GM23338 (cell line): ENCODE data around the gene ALOX15B. TPM values are rescaled to one million over a fixed set of nuclear protein-coding genes. Genes with fewer than 3 reads are reported as not detected.
A peak's percentile ranks its signal among the peaks of the same experiment; 100 is the strongest.

Experiments
- ATAC-seq: fragments of 200-7000 bp; cut with Tn5 transposase; 3 replicates; pipeline ENCODE4 v1.9.1; 2020
- DNase-seq: peaks from one replicate; pipeline ENCODE4 v3.0.0-alpha.2; 2015; ENCODE audit warnings: low spot score
- H2AFZ ChIP-seq: fragments of 200-600 bp; sonication (generic); 2 replicates; pipeline ENCODE4 v1.8.0; 2016; ENCODE audit warnings: antibody characterized with exemption, mild to moderate bottlenecking, moderate library complexity
- H3F3A ChIP-seq: fragments of 200-600 bp; sonication (generic); replicated peaks from 2 replicates; pipeline ENCODE4 v1.8.0; 2017; ENCODE audit warnings: antibody characterized with exemption, mixed run types, low read depth
- H3K27ac ChIP-seq: fragments of 200-600 bp; sonication (generic); 2 replicates; pipeline ENCODE4 v1.6.1; 2016; ENCODE audit warnings: low read depth
- H3K27me3 ChIP-seq: fragments of 200-600 bp; sonication (generic); 2 replicates; pipeline ENCODE4 v1.8.0; 2016; ENCODE audit warnings: mild to moderate bottlenecking, mixed run types, moderate library complexity; ENCODE audit not compliant: insufficient read depth
- H3K36me3 ChIP-seq: fragments of 200-600 bp; sonication (generic); 2 replicates; pipeline ENCODE4 v1.8.0; 2016; ENCODE audit warnings: mild to moderate bottlenecking; ENCODE audit not compliant: insufficient read depth
- H3K4me1 ChIP-seq: fragments of 200-600 bp; sonication (generic); 2 replicates; pipeline ENCODE4 v1.8.0; 2016; ENCODE audit warnings: mild to moderate bottlenecking, moderate library complexity; ENCODE audit not compliant: insufficient read depth
- H3K4me2 ChIP-seq: fragments of 200-600 bp; sonication (generic); 2 replicates; pipeline ENCODE4 v1.7.1; 2017; ENCODE audit warnings: mixed run types
- H3K4me3 ChIP-seq: fragments of 200-600 bp; sonication (generic); 2 replicates; pipeline ENCODE4 v1.6.1; 2016; ENCODE audit warnings: mixed run types
- H3K79me2 ChIP-seq: fragments of 200-600 bp; sonication (generic); replicated peaks from 2 replicates; pipeline ENCODE4 v1.8.0; 2017; ENCODE audit warnings: mild to moderate bottlenecking; ENCODE audit not compliant: insufficient read depth
- H3K9me2 ChIP-seq: fragments of 200-600 bp; sonication (generic); 2 replicates; pipeline ENCODE4 v1.8.0; 2017; ENCODE audit not compliant: insufficient read depth
- H4K20me1 ChIP-seq: fragments of 200-600 bp; sonication (generic); replicated peaks from 2 replicates; pipeline ENCODE4 v1.8.0; 2017; ENCODE audit warnings: mild to moderate bottlenecking; ENCODE audit not compliant: insufficient read depth
- H3K27ac Mint-ChIP-seq: 2 replicates; pipeline ENCODE4 v1.8.0; 2020; ENCODE audit warnings: inconsistent platforms, mild to moderate bottlenecking, moderate library complexity, mixed read lengths
- H3K27me3 Mint-ChIP-seq: 3 replicates; pipeline ENCODE4 v1.8.0; 2022; ENCODE audit warnings: low read depth, mild to moderate bottlenecking, moderate library complexity, mixed read lengths, inconsistent platforms; ENCODE audit not compliant: insufficient read depth, poor library complexity
- H3K36me3 Mint-ChIP-seq: 3 replicates; pipeline ENCODE4 v1.8.0; 2021; ENCODE audit warnings: low read depth, mild to moderate bottlenecking, inconsistent platforms, moderate library complexity, mixed read lengths
- H3K4me1 Mint-ChIP-seq: 3 replicates; pipeline ENCODE4 v1.8.0; 2020; ENCODE audit warnings: mild to moderate bottlenecking, inconsistent platforms, mixed read lengths
- H3K4me3 Mint-ChIP-seq: 3 replicates; pipeline ENCODE4 v1.8.0; 2021; ENCODE audit warnings: moderate library complexity, mild to moderate bottlenecking, inconsistent platforms, mixed read lengths
- H3K9me3 Mint-ChIP-seq: 3 replicates; pipeline ENCODE4 v1.8.0; 2020; ENCODE audit warnings: moderate library complexity, mild to moderate bottlenecking, inconsistent platforms, mixed read lengths
- CREB1 ChIP-seq: fragments of 250-450 bp; sonication (Bioruptor Pico); IDR thresholded peaks from 2 replicates; pipeline ENCODE4 v1.5.0; 2020; ENCODE audit warnings: low read depth, mild to moderate bottlenecking, moderate library complexity
- CTCF ChIP-seq, 2 experiments: fragments of 200-600 bp in 1 of 2; sonication (generic) in 1 of 2; conservative IDR thresholded peaks; 2 replicates each; pipeline versions ENCODE4 v1.5.1 to v1.6.1; 2016 to 2017; ENCODE audit warnings: antibody characterized with exemption in 2 of 2, low read depth in 2 of 2, mild to moderate bottlenecking in 2 of 2, moderate library complexity in 1 of 2
- ETS1 ChIP-seq: IDR thresholded peaks from 2 replicates; pipeline ENCODE4 v1.6.1; 2016; ENCODE audit warnings: antibody characterized with exemption
- EZH2 ChIP-seq: fragments of 200-600 bp; sonication (generic); IDR thresholded peaks from one replicate; pipeline ENCODE4 v1.8.0; 2017; ENCODE audit warnings: antibody characterized with exemption, mild to moderate bottlenecking, low read depth; ENCODE audit not compliant: unreplicated experiment
- EZH2phosphoT487 ChIP-seq: fragments of 200-600 bp; sonication (generic); IDR thresholded peaks from one replicate; pipeline ENCODE4 v1.8.1; 2018; ENCODE audit warnings: antibody characterized with exemption; ENCODE audit not compliant: unreplicated experiment
- JUNB ChIP-seq: IDR thresholded peaks from one replicate; pipeline ENCODE4 v1.6.1; 2016; ENCODE audit warnings: antibody characterized with exemption; ENCODE audit not compliant: unreplicated experiment
- NANOG ChIP-seq: IDR thresholded peaks from 2 replicates; pipeline ENCODE4 v1.6.1; 2016; ENCODE audit warnings: antibody characterized with exemption, borderline replicate concordance
- POLR2AphosphoS5 ChIP-seq: IDR thresholded peaks from 2 replicates; pipeline ENCODE4 v1.6.1; 2016; ENCODE audit warnings: antibody characterized with exemption, low read depth
- REST ChIP-seq: IDR thresholded peaks from one replicate; pipeline ENCODE4 v1.6.1; 2018; ENCODE audit warnings: antibody characterized with exemption; ENCODE audit not compliant: unreplicated experiment
- STAT1 ChIP-seq: IDR thresholded peaks from one replicate; pipeline ENCODE4 v1.6.1; 2016; ENCODE audit warnings: antibody characterized with exemption; ENCODE audit not compliant: unreplicated experiment
- ZNF114 ChIP-seq: fragments of 250-450 bp; sonication (Bioruptor Pico); IDR thresholded peaks from 2 replicates; pipeline ENCODE4 v1.5.0; 2020; ENCODE audit warnings: mild to moderate bottlenecking, moderate library complexity
- ZNF331 ChIP-seq: fragments of 250-450 bp; sonication (Bioruptor Pico); IDR thresholded peaks from 2 replicates; pipeline ENCODE4 v1.5.0; 2020; ENCODE audit warnings: low read depth, mild to moderate bottlenecking, moderate library complexity
- ZNF462 ChIP-seq: fragments of 250-450 bp; sonication (Bioruptor Pico); IDR thresholded peaks from 2 replicates; pipeline ENCODE4 v1.5.0; 2020; ENCODE audit warnings: mild to moderate bottlenecking, moderate library complexity
- polyA plus RNA-seq: library from polyadenylated mRNA; unstranded; fragments of >200 nt; fragmentation: Nextera tagmentation; extraction: Ambion mirVana; gene quantifications from 2 replicates; pipeline ENCODE4 v1.2.1, GENCODE V29; 2016
- total RNA-seq: library from RNA; depleted of rRNA; stranded (reverse); fragments of >200 nt; shearing (Covaris generic); gene quantifications from 2 replicates; pipeline ENCODE4 v1.2.3, GENCODE V29; 2014

Gene ALOX15B
- total and polyA plus RNA-seq, 2 experiments from 2014 or later = 0.42 to 0.45 TPM

- no peak overlapping the region for H3K27ac Mint-ChIP-seq
- no peak overlapping the region for H3K4me3 Mint-ChIP-seq
- H3K27me3 ChIP-seq = peaks cover 10% of the 10 kb centered on the region
- H2AFZ ChIP-seq = no peak overlapping the region
- no peaks in the 10 kb centered on the region for H3K36me3 ChIP-seq
- H3K27ac ChIP-seq = no peak overlapping the region
- H3K9me2 ChIP-seq = no peaks in the 10 kb centered on the region
- peaks cover 4% of the 10 kb centered on the region for H3K27me3 Mint-ChIP-seq
- H3K4me1 Mint-ChIP-seq = peaks cover 4% of the 10 kb centered on the region
- H3K4me2 ChIP-seq = no peak overlapping the region
- no peaks in the 10 kb centered on the region; the same call in 1 of the 2 replicates for H3K4me1 ChIP-seq
- no peaks in the 10 kb centered on the region for H4K20me1 ChIP-seq
- ATAC-seq (peak; percentile 47), DNase-seq (no peak)
- H3K79me2 ChIP-seq = no peaks in the 10 kb centered on the region
- TF ChIP-seq EZH2phosphoT487 (no peak), REST (no peak), ETS1 (no peak), CTCF (conservative IDR thresholded peaks at IDR 0.05; ENCODE audit: low read depth in 2 of 2) (no peak), ZNF462 (CRISPR knock-in tag) (no peak), POLR2AphosphoS5 (no peak), ZNF114 (CRISPR knock-in tag) (no peak), NANOG (no peak), CREB1 (no peak), ZNF331 (CRISPR knock-in tag) (no peak), EZH2 (no peak), JUNB (no peak), STAT1 (no peak)
- 0 out of 2 replicates have a peak, but pooled peaks cover 3% of the 10 kb centered on the region for H3F3A ChIP-seq
- H3K4me3 ChIP-seq = no peak overlapping the region
- no peaks in the 10 kb centered on the region; the same call in 2 of the 3 replicates for H3K9me3 Mint-ChIP-seq
- no peaks in the 10 kb centered on the region for H3K36me3 Mint-ChIP-seq
Measured at GRCh38 chr17:8044819-8045810, 6.3 kb downstream of the ALOX15B start.
